Neuronal stem cell (in vitro differentiated cells): ENCODE data around the gene KMT2B.

Source experiments
- DNase-seq: peaks from one replicate; pipeline ENCODE4 v3.0.0-alpha.2; 2013; ENCODE audit warnings: low spot score
- H2AFZ ChIP-seq: one replicate; pipeline ENCODE4 v1.6.1; 2013; ENCODE audit warnings: mild to moderate bottlenecking, low read length, inconsistent platforms
- H2AK5ac ChIP-seq: 2 replicates; pipeline ENCODE4 v1.6.1; 2013; ENCODE audit warnings: low read depth, mild to moderate bottlenecking, inconsistent platforms, low read length, moderate library complexity, mixed read lengths
- H2BK120ac ChIP-seq: 2 replicates; pipeline ENCODE4 v1.6.1; 2013; ENCODE audit warnings: low read depth, mild to moderate bottlenecking, inconsistent platforms, low read length, moderate library complexity, mixed read lengths
- H2BK12ac ChIP-seq: one replicate; pipeline ENCODE4 v1.6.1; 2013; ENCODE audit warnings: low read length, inconsistent platforms
- H2BK15ac ChIP-seq: 2 replicates; pipeline ENCODE4 v1.6.1; 2013; ENCODE audit warnings: mild to moderate bottlenecking, low read length, inconsistent platforms, mixed read lengths
- H2BK5ac ChIP-seq: one replicate; pipeline ENCODE4 v1.6.1; 2013; ENCODE audit warnings: inconsistent platforms, mild to moderate bottlenecking, low read length, moderate library complexity
- H3K14ac ChIP-seq: one replicate; pipeline ENCODE4 v1.6.1; 2013; ENCODE audit warnings: low read length, inconsistent platforms
- H3K18ac ChIP-seq: 2 replicates; pipeline ENCODE4 v1.6.1; 2013; ENCODE audit warnings: low read length, inconsistent platforms
- H3K23ac ChIP-seq: 2 replicates; pipeline ENCODE4 v1.6.1; 2013; ENCODE audit warnings: low read depth, mild to moderate bottlenecking, mixed read lengths, low read length, inconsistent platforms; ENCODE audit not compliant: poor library complexity
- H3K27ac ChIP-seq: replicated peaks from 3 replicates; pipeline ENCODE4 v1.5.1; 2013; ENCODE audit warnings: low read length, inconsistent platforms
- H3K27me3 ChIP-seq, 3 experiments: 2 replicates each; pipeline ENCODE4 v1.6.1; 2013; ENCODE audit warnings: low read length in 3 of 3, mild to moderate bottlenecking in 2 of 3, inconsistent platforms in 1 of 3, low read depth in 1 of 3, mixed read lengths in 1 of 3, moderate library complexity in 1 of 3; ENCODE audit not compliant: control insufficient read depth in 3 of 3, insufficient read depth in 3 of 3
- H3K36me3 ChIP-seq, 2 donors: replicated peaks in 1 of 2; 2 replicates each; pipeline ENCODE4 v1.6.1; 2013; ENCODE audit warnings: low read length in 2 of 2; ENCODE audit not compliant: control insufficient read depth in 2 of 2, insufficient read depth in 2 of 2
- H3K4ac ChIP-seq: 2 replicates; pipeline ENCODE4 v1.6.1; 2013; ENCODE audit warnings: inconsistent platforms, mild to moderate bottlenecking, low read length, moderate library complexity
- H3K4me1 ChIP-seq, 2 donors: 1 replicate in 1 of 2; 2 replicates in 1 of 2; pipeline ENCODE4 v1.6.1; 2013; ENCODE audit warnings: low read length in 2 of 2, low read depth in 1 of 2; ENCODE audit not compliant: control insufficient read depth in 2 of 2, insufficient read depth in 1 of 2
- H3K4me2 ChIP-seq: one replicate; pipeline ENCODE4 v1.6.1; 2013; ENCODE audit warnings: mild to moderate bottlenecking, low read length, inconsistent platforms; ENCODE audit not compliant: insufficient read depth, poor library complexity, severe bottlenecking
- H3K4me3 ChIP-seq, 2 donors: 2 replicates each; pipeline ENCODE4 v1.5.1; 2013; ENCODE audit warnings: low read length in 2 of 2, mild to moderate bottlenecking in 2 of 2, inconsistent platforms in 1 of 2, moderate library complexity in 1 of 2
- H3K79me1 ChIP-seq: one replicate; pipeline ENCODE4 v1.6.1; 2013; ENCODE audit warnings: low read depth, mild to moderate bottlenecking, inconsistent platforms, low read length, moderate library complexity
- H3K9ac ChIP-seq: one replicate; pipeline ENCODE4 v1.6.1; 2013; ENCODE audit warnings: mild to moderate bottlenecking, low read depth, low read length, inconsistent platforms; ENCODE audit not compliant: poor library complexity
- H3K9me3 ChIP-seq, 2 donors: replicated peaks in 1 of 2; 2 replicates each; pipeline versions ENCODE3 to v1.6.1; 2013; ENCODE audit warnings: low read length in 2 of 2, mild to moderate bottlenecking in 2 of 2, inconsistent platforms in 1 of 2, low read depth in 1 of 2, mixed read lengths in 1 of 2, moderate library complexity in 1 of 2; ENCODE audit not compliant: control insufficient read depth in 2 of 2, insufficient read depth in 1 of 2
- H4K8ac ChIP-seq: one replicate; pipeline ENCODE4 v1.6.1; 2013; ENCODE audit warnings: low read depth, mild to moderate bottlenecking, inconsistent platforms, low read length, moderate library complexity
- H4K91ac ChIP-seq: one replicate; pipeline ENCODE4 v1.6.1; 2013; ENCODE audit warnings: low read length, low read depth, mild to moderate bottlenecking, inconsistent platforms; ENCODE audit not compliant: poor library complexity
- WGBS, 2 donors: extraction: QIAGEN DNeasy Blood & Tissue Kit; methylation state at CpG; one replicate each; pipeline ENCODE4 v1.1.7; 2013; ENCODE audit warnings: missing lambda C conversion rate in 2 of 2, mixed read lengths in 1 of 2; ENCODE audit not compliant: insufficient read length in 2 of 2, insufficient replicate concordance in 1 of 2; ENCODE audit errors: extremely low coverage in 2 of 2; 5-methylcytosine and 5-hydroxymethylcytosine counted together

KMT2B gene

DNA sequence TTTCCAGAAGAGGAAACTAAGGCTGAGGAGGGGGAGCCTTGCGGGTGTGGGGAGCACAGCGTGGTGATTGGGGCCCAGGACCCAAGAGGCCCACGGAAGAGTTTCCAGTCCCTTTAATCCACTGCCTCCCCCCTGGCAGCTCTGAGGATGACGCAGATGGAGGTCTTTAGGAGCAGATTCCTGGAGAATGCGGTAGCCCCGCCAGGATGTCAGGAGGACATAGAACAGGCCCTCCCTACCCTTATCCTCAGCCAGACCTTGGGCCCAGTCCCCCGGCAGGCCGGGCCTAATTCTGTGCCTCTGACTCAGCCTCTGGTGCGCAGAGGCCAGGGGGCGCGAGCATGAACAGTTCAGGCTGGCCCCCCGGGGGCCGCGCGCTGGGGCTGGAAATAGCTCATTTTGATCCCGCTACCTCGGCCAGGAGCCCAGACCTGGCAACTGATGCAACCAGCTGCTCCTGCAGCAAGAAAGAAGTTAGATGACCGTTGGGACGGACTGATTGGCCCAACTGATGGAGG is 39.5 kb downstream of the KMT2B start:
- no peaks in the 10 kb centered on the region for H3K9me3 ChIP-seq
- H2BK15ac ChIP-seq, result peak overlapping the region; percentile 97
- H4K8ac ChIP-seq, result peak overlapping the region; percentile 82
- peaks cover 25 to 53% of the 10 kb centered on the region in 2 donors for H3K36me3 ChIP-seq
- H3K27ac ChIP-seq, result peak overlapping the region; percentile 90
- peak overlapping the region; percentile 75 for H2AFZ ChIP-seq
- no peak overlapping the region for H4K91ac ChIP-seq
- peaks cover 17% of the 10 kb centered on the region for H3K79me1 ChIP-seq
- peak overlapping the region; percentile 72 for H2BK120ac ChIP-seq
- H2AK5ac ChIP-seq, result peak overlapping the region; percentile 99
- no CpG with 5 or more reads among the region's 19 CpGs for WGBS, 2 donors
- H2BK5ac ChIP-seq, result peak overlapping the region; percentile 75
- peak overlapping the region; percentile 56 for H3K14ac ChIP-seq
- H3K27me3 ChIP-seq, result peaks cover 0 to 13% (median 3%) of the 10 kb centered on the region in 3 experiments
- H3K4me3 ChIP-seq, result peak overlapping the region; percentile 76 to 93
- H3K18ac ChIP-seq, result peak overlapping the region; percentile 74
- peaks cover 12 to 24% of the 10 kb centered on the region in 2 donors for H3K4me1 ChIP-seq
- DNase-seq, result no peak
- peak overlapping the region; percentile 58 for H2BK12ac ChIP-seq
- peak overlapping the region; percentile 53 for H3K4ac ChIP-seq
- peak overlapping the region; percentile 81 for H3K9ac ChIP-seq
- H3K23ac ChIP-seq, result peak overlapping the region; percentile 65
- peak overlapping the region; percentile 83 for H3K4me2 ChIP-seq

DNA sequence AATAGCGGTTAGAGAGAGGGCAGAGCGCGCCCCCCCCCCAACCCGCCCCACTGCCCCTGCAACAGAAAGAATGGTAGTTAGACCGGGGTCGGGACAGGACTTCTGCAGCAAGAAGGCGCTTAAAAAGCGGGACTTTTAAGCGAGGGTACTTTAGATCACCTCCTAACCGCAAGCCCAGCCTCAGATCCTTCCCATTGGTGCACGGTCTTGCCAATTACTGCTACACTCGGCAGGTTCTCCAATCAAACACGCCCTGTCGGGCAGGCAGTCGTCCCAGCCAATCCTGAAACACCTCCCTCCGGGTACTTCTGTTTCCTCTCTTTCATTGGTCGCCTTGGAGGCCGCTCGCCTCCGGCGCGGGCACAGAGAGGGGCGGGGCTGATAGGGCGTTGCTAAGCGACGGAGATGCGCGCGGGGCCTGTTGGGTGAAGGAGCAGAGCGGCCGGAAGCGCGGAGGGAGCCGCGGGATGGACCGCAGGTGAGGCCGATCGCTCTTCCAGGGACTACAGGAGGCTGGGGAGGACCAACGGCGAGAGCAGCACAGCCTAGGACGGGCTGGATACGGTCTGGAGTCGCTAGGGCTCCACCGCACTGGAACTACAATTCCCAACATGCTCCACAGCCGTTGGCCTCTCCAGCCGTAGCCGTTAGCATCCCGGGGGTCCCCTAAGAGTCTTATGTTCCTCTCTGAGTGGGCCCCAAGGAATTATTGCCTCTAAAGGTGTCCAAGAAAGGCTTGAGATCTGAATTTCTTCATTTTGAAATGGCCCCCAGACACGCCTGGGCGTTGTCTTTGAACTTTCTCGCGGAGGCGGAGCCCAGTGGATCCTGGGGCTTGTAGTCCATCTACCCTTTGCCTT is 40.2 kb downstream of the KMT2B start, which contains the start of gene PROSER3:
TSS of gene PROSER3 (plus strand) at position 428 of the 860 bp plus-strand sequence. CDS start at position 468, 40 bp downstream.
- WGBS, 2 donors, result no CpG with 5 or more reads among the region's 53 CpGs
- Histone ChIP-seq H3K18ac (peak within 1 kb of the TSS; percentile 98), H3K9me3 (no peaks in the 10 kb centered on the region), H2BK12ac (peak within 1 kb of the TSS; percentile 58), H3K9ac (peak within 1 kb of the TSS; percentile 95), H2AFZ (peak within 1 kb of the TSS; percentile 93), H3K4me2 (peak within 1 kb of the TSS; percentile 83), H3K27me3 (peaks cover 0 to 13% (median 3%) of the 10 kb centered on the region in 3 experiments), H2BK5ac (peak within 1 kb of the TSS; percentile 87), H3K4ac (peak within 1 kb of the TSS; percentile 53), H3K23ac (peak within 1 kb of the TSS; percentile 90), H3K14ac (peak within 1 kb of the TSS; percentile 56), H3K36me3 (peaks cover 26 to 51% of the 10 kb centered on the region in 2 donors), H2AK5ac (peak within 1 kb of the TSS; percentile 99), H4K8ac (peak within 1 kb of the TSS; percentile 82), H2BK15ac (peak within 1 kb of the TSS; percentile 97), H3K27ac (peak within 1 kb of the TSS; percentile 91), H3K4me3 (peak within 1 kb of the TSS; percentile 93 to 99), H2BK120ac (peak within 1 kb of the TSS; percentile 72), H3K79me1 (peaks cover 17% of the 10 kb centered on the region), H3K4me1 (peaks cover 12 to 24% of the 10 kb centered on the region in 2 donors), H4K91ac (no peak within 1 kb of the TSS)
- DNase-seq, result peak; percentile 98

DNA sequence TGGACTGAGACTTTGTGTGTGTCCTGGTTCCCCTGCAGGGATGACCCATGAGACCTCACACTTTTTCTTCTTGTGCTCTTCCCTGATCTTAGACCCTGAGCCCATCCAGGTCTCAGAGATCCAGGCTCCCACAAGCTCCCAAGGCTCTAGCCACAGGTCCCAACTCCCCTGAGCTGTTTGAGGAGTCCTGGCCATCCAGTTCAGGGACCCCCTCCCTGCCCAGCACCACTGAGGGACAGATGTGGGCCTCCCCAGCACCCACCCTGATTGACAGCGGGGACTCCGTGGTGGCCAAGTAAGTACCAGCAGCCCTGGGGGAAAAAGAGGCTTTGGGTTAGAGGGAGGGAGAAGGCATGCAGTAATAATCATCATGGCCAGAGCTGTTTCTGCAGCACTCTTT is 41.9 kb downstream of the KMT2B start:
- H4K8ac ChIP-seq, result no peak overlapping the region
- H2AFZ ChIP-seq, result no peak overlapping the region
- no peak overlapping the region for H2AK5ac ChIP-seq
- WGBS, 2 donors, result no CpG with 5 or more reads among the region's 2 CpGs
- H3K4me3 ChIP-seq, result peak overlapping the region in 1 of 2 donors; percentile 93
- no peak overlapping the region for H2BK12ac ChIP-seq
- H3K27me3 ChIP-seq, result peaks cover 0 to 13% (median 3%) of the 10 kb centered on the region in 3 experiments
- H3K23ac ChIP-seq, result no peak overlapping the region
- no peak overlapping the region for H2BK120ac ChIP-seq
- H4K91ac ChIP-seq, result no peak overlapping the region
- H2BK5ac ChIP-seq, result no peak overlapping the region
- H3K9me3 ChIP-seq, result no peaks in the 10 kb centered on the region
- H3K4me2 ChIP-seq, result no peak overlapping the region
- peaks cover 12 to 24% of the 10 kb centered on the region in 2 donors for H3K4me1 ChIP-seq
- no peak overlapping the region for H3K14ac ChIP-seq
- no peak overlapping the region for H3K4ac ChIP-seq
- peak overlapping the region; percentile 16 for H3K9ac ChIP-seq
- no peak overlapping the region for H3K27ac ChIP-seq
- H3K18ac ChIP-seq, result no peak overlapping the region
- no peak for DNase-seq
- no peak overlapping the region for H2BK15ac ChIP-seq
- peaks cover 24 to 47% of the 10 kb centered on the region in 2 donors for H3K36me3 ChIP-seq
- peaks cover 16% of the 10 kb centered on the region for H3K79me1 ChIP-seq
